K562 (cell line): ENCODE results near the gene XPC. TPM values are rescaled to one million over a fixed set of nuclear protein-coding genes. Genes with fewer than 3 reads are reported as not detected.

Experiments
- ATAC-seq: fragments of 200-7000 bp; cut with Tn5 transposase; 3 replicates; pipeline ENCODE4 v1.9.1; 2020; ENCODE audit warnings: moderate library complexity
- BruUV-seq: library from RNA; stranded (reverse); fragments of 400-500 nt; replicated peaks from 2 replicates; lab custom pipeline; 2021; lab: Mats Ljungman, UMichigan
- CTCF ChIA-PET: fragments of 300-600 bp; formaldehyde crosslinking; extraction: SDS; loops from one replicate; lab custom pipeline; 2021; ENCODE audit warnings: low intra/inter-chr PET ratio; lab: Yijun Ruan, JAX
- POLR2A ChIA-PET: fragments of 300-600, 350-650 bp; sonication (Branson Sonifier 250); formaldehyde crosslinking; extraction: SDS; loops from one replicate; lab custom pipeline; 2021; ENCODE audit warnings: antibody characterized with exemption, inconsistent platforms; lab: Yijun Ruan, JAX
- DNase-seq, 4 experiments: peaks; one replicate each; pipeline versions ENCODE4 v3.0.0 to v3.0.0-alpha.2; 2011 to 2018; ENCODE audit warnings: low spot score in 3 of 4, mixed read lengths in 3 of 4; ENCODE audit errors: extremely low read depth in 1 of 4
- FAIRE-seq: peaks from 2 replicates; lab custom pipeline; 2011; peaks lifted over from hg19 to GRCh38; lab: Jason Lieb, UNC
- H2AFZ ChIP-seq: 2 replicates; pipeline ENCODE4 v1.6.0; 2011; ENCODE audit warnings: low read depth, low read length, control low read depth, inconsistent platforms
- H3K27ac ChIP-seq: fragments of 200-600 bp; 3 replicates; pipeline ENCODE4 v1.8.0; 2011; ENCODE audit warnings: low read depth, mild to moderate bottlenecking, control low read depth, inconsistent platforms, low read length, moderate library complexity, mixed read lengths; ENCODE audit errors: extremely low read depth
- H3K27me3 ChIP-seq, 2 experiments: fragments of 300-600 bp in 1 of 2; 2 replicates in 1 of 2; 3 replicates in 1 of 2; pipeline versions ENCODE4 v1.6.0 to v1.8.0; 2011; ENCODE audit warnings: inconsistent platforms in 2 of 2, low read length in 2 of 2, mild to moderate bottlenecking in 1 of 2, mixed read lengths in 1 of 2, moderate library complexity in 1 of 2; ENCODE audit not compliant: control insufficient read depth in 2 of 2, insufficient read depth in 2 of 2
- H3K36me3 ChIP-seq: fragments of 300-600 bp; 3 replicates; pipeline ENCODE4 v1.8.0; 2011; ENCODE audit warnings: mild to moderate bottlenecking, low read length, inconsistent platforms; ENCODE audit not compliant: control insufficient read depth, insufficient read depth
- H3K4me1 ChIP-seq, 2 experiments: fragments of 200-600 bp in 1 of 2; replicated peaks in 1 of 2; 2 replicates in 1 of 2; 3 replicates in 1 of 2; pipeline versions ENCODE4 v1.5.1 to v1.8.0; 2011; ENCODE audit warnings: inconsistent platforms in 2 of 2, low read length in 2 of 2, mild to moderate bottlenecking in 1 of 2, mixed read lengths in 1 of 2, moderate library complexity in 1 of 2; ENCODE audit not compliant: control insufficient read depth in 2 of 2, insufficient read depth in 2 of 2
- H3K4me2 ChIP-seq: 2 replicates; pipeline ENCODE4 v1.6.1; 2011; ENCODE audit warnings: low read length, control low read depth, inconsistent platforms, mixed read lengths; ENCODE audit not compliant: insufficient read depth
- H3K4me3 ChIP-seq: fragments of 200-600 bp; sonication (generic), shearing (Covaris generic); 2 replicates; pipeline ENCODE4 v1.5.1; 2016; ENCODE audit warnings: control low read depth, inconsistent platforms
- H3K79me2 ChIP-seq: fragments of 200-600 bp; 3 replicates; pipeline ENCODE4 v1.8.0; 2011; ENCODE audit warnings: low read length, inconsistent platforms; ENCODE audit not compliant: control insufficient read depth, insufficient read depth
- H3K9ac ChIP-seq, 2 experiments: 2 replicates each; pipeline versions ENCODE4 v1.6.0 to v1.6.1; 2011; ENCODE audit warnings: low read depth in 2 of 2, low read length in 2 of 2, control low read depth in 1 of 2, inconsistent platforms in 1 of 2, mild to moderate bottlenecking in 1 of 2, mixed read lengths in 1 of 2; ENCODE audit not compliant: insufficient read depth in 1 of 2
- H3K9me1 ChIP-seq: one replicate; pipeline ENCODE4 v1.6.0; 2011; ENCODE audit warnings: inconsistent platforms, mild to moderate bottlenecking, low read length, moderate library complexity; ENCODE audit not compliant: control insufficient read depth, insufficient read depth
- H3K9me3 ChIP-seq: replicated peaks from 2 replicates; pipeline ENCODE4 v1.5.1; 2011; ENCODE audit warnings: low read depth, low read length, inconsistent platforms; ENCODE audit not compliant: control insufficient read depth, insufficient read depth
- H4K20me1 ChIP-seq: replicated peaks from 2 replicates; pipeline ENCODE4 v1.6.1; 2011; ENCODE audit warnings: low read length, inconsistent platforms, mixed read lengths; ENCODE audit not compliant: control insufficient read depth, insufficient read depth
- ETV5 ChIP-seq: sonication (generic); formaldehyde crosslinking; IDR thresholded peaks from 2 replicates; pipeline ENCODE4 v1.4.0; 2020; ENCODE audit warnings: low read depth, mild to moderate bottlenecking, missing genetic modification reagents
- FOXP4 ChIP-seq: sonication (generic); formaldehyde crosslinking; IDR thresholded peaks from 2 replicates; pipeline ENCODE4 v1.8.0; 2022; ENCODE audit warnings: mild to moderate bottlenecking, missing genetic modification reagents, borderline replicate concordance
- GTF2B ChIP-seq: IDR thresholded peaks from 2 replicates; pipeline ENCODE4 v1.6.1; 2011; ENCODE audit not compliant: insufficient read length; ENCODE audit errors: extremely low read depth
- MYNN ChIP-seq, 2 experiments: sonication (generic); formaldehyde crosslinking in 1 of 2; IDR thresholded peaks; 2 replicates each; pipeline versions ENCODE4 v1.5.0 to v1.6.1; 2016 to 2020; ENCODE audit warnings: antibody characterized with exemption in 1 of 2, missing genetic modification reagents in 1 of 2
- ZNF740 ChIP-seq, 3 experiments: fragments of 200-800 bp in 1 of 3; sonication (Bioruptor generic) in 1 of 3; sonication (generic) in 1 of 3; formaldehyde crosslinking in 1 of 3; IDR thresholded peaks; 2 replicates each; pipeline versions ENCODE4 v1.6.1 to v1.8.0; 2016 to 2022; ENCODE audit warnings: mild to moderate bottlenecking in 2 of 3, missing compliant biosample characterization in 2 of 3, missing genetic modification characterization in 2 of 3, missing genetic modification reagents in 1 of 3
- WGBS: fragments of 100-300 bp; shearing (Covaris generic); methylation state at CpG from one replicate; pipeline ENCODE4 v1.1.6; 2016; ENCODE audit warnings: low coverage, mixed read lengths; ENCODE audit not compliant: insufficient coverage; ENCODE audit errors: missing lambda C conversion rate; 5-methylcytosine and 5-hydroxymethylcytosine counted together
- in situ Hi-C: fragments of 300-500 bp; cut with MboI; formaldehyde crosslinking; loops from 4 replicates; pipeline ENCODE4 v1.15.0; 2018; ENCODE audit warnings: inconsistent platforms, mixed read lengths
- intact Hi-C: fragments of 100-400 bp; cut with micrococcal nuclease; formaldehyde crosslinking; loops from 2 replicates; pipeline ENCODE4 v1.14.2; 2022
- polyA plus RNA-seq, 8 experiments: library from polyadenylated mRNA; depleted of rRNA in 4 of 8; stranded (reverse) in 5 of 8; unstranded in 3 of 8; fragments of >200 nt; fragmentation: Nextera tagmentation in 2 of 8; fragmentation: Illumina TruSeq in 1 of 8; extraction: Ambion mirVana in 2 of 8; extraction: Trizol in 1 of 8; gene quantifications; 2 replicates each; pipeline versions ENCODE4 v1.2.1 to v1.2.3, GENCODE V29; 2011 to 2014; ENCODE audit warnings: inconsistent platforms in 1 of 8, missing spikeins in 1 of 8
- total RNA-seq, 7 experiments: library from RNA; depleted of rRNA in 6 of 7; stranded (reverse); fragments of >200 nt in 6 of 7; fragmentation: Illumina TruSeq in 2 of 7; extraction: Trizol in 2 of 7; gene quantifications; 2 replicates each; pipeline versions ENCODE4 v1.2.1 to v1.2.3, GENCODE V29; 2011 to 2021; ENCODE audit warnings: low replicate concordance in 1 of 7

The XPC gene
- total and polyA plus RNA-seq, 9 of the 15 experiments (the other 6 are each of a cell fraction or from before 2014, with no cell fraction given): 3.8 to 54.7 (median 41.3) TPM

GRCh38 chr3:14209581-14210289 is 31.3 kb upstream of the XPC start:
- intact Hi-C loops: loop anchor here (10.0 kb wide), 2 partner anchors 225 to 445 kb away; partner anchors contain the start of gene CCDC174
- Histone ChIP-seq H3K36me3 (no peaks in the 10 kb centered on the region), H3K9ac (peak overlapping the region in 1 of 2 experiments; percentile 82; a peak in 2 of 4 replicates), H3K4me3 (no peak overlapping the region), H3K9me3 (no peaks in the 10 kb centered on the region), H3K9me1 (no peaks in the 10 kb centered on the region), H3K4me2 (peak overlapping the region; percentile 23; the same call in 1 of the 2 replicates), H3K27ac (no peak overlapping the region), H3K27me3 (no peaks in the 10 kb centered on the region), H2AFZ (peak overlapping the region; percentile 83), H3K4me1 (peaks cover 34 to 68% of the 10 kb centered on the region in 2 experiments), H3K79me2 (no peaks in the 10 kb centered on the region), H4K20me1 (no peaks in the 10 kb centered on the region)
- no TSS peak for BruUV-seq
- POLR2A ChIA-PET: interaction anchor here (0.8 to 5.4 kb wide), 7 partner anchors 8 to 43 kb away, joined by 3 to 22 read pairs (median 5); no protein-coding TSS in a partner anchor
- ATAC-seq: peak; percentile 32
- 0 out of 2 replicates have a peak, but pooled peaks have one; percentile 24 for TF ChIP-seq ZNF740 (CRISPR knock-in tag; IDR thresholded peaks at IDR 0.05)
- no peak for TF ChIP-seq ZNF740 (tag; IDR thresholded peaks at IDR 0.05)
- TF ChIP-seq GTF2B: no peak
- TF ChIP-seq FOXP4 (CRISPR knock-in tag): no peak
- 0 out of 2 replicates have a peak, but pooled peaks have one; percentile 25 for TF ChIP-seq ETV5 (CRISPR knock-in tag)
- peak; percentile 83; the same call in 1 of the 2 replicates for TF ChIP-seq MYNN (IDR thresholded peaks at IDR 0.05)
- TF ChIP-seq MYNN (CRISPR knock-in tag; IDR thresholded peaks at IDR 0.05): peak; percentile 69; the same call in 1 of the 2 replicates
- WGBS: 51% methylated on average over 14 of the region's 14 CpGs
- FAIRE-seq: no peak
- in situ Hi-C loops: no loop called here
- DNase-seq: no peak
- CTCF ChIA-PET: no interaction called here
